IPS-20b (cell line): ENCODE data around the gene GCM1.

Experiments
- H3K27ac ChIP-seq: one replicate; pipeline ENCODE4 v1.5.1; 2013; ENCODE audit warnings: low read length
- H3K27me3 ChIP-seq: 2 replicates; pipeline ENCODE4 v1.6.1; 2013; ENCODE audit warnings: mild to moderate bottlenecking, low read length, inconsistent platforms; ENCODE audit not compliant: insufficient read depth
- H3K36me3 ChIP-seq: 2 replicates; pipeline ENCODE4 v1.6.1; 2013; ENCODE audit warnings: low read depth, mild to moderate bottlenecking, inconsistent platforms, low read length, moderate library complexity; ENCODE audit not compliant: insufficient read depth
- H3K4me1 ChIP-seq: 2 replicates; pipeline ENCODE4 v1.6.1; 2013; ENCODE audit warnings: mild to moderate bottlenecking, control low read depth, inconsistent platforms, low read length, moderate library complexity; ENCODE audit not compliant: insufficient read depth
- H3K4me3 ChIP-seq: 2 replicates; pipeline ENCODE4 v1.5.1; 2013; ENCODE audit warnings: mild to moderate bottlenecking, low read length, inconsistent platforms
- H3K9ac ChIP-seq: 2 replicates; pipeline ENCODE4 v1.6.1; 2013; ENCODE audit warnings: low read depth, mild to moderate bottlenecking, inconsistent platforms, low read length, moderate library complexity
- H3K9me3 ChIP-seq: 2 replicates; pipeline ENCODE4 v1.6.1; 2013; ENCODE audit warnings: mild to moderate bottlenecking, low read depth, low read length, inconsistent platforms; ENCODE audit not compliant: insufficient read depth

The GCM1 gene

DNA sequence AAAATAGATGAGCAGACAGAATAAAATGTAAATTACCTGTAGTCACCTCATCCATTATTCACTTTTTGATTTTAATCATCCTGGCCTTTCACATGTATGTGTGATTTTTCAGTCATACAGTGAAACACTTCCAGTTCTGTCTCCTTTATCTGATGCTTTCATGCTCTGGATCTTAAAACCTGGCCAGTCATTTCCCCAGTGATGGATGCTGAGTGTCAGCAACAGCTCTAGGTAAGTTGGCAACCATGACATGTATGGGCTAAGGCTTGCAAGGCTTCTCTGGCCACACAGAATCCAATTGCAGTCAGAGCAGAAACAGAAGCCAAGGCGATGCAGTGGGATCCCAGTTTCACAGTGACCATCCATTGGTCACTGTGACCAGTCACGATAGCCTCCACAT lies 47.6 kb downstream of the GCM1 start:
- Histone ChIP-seq H3K9ac (no peak overlapping the region), H3K36me3 (peaks cover 52% of the 10 kb centered on the region)

DNA sequence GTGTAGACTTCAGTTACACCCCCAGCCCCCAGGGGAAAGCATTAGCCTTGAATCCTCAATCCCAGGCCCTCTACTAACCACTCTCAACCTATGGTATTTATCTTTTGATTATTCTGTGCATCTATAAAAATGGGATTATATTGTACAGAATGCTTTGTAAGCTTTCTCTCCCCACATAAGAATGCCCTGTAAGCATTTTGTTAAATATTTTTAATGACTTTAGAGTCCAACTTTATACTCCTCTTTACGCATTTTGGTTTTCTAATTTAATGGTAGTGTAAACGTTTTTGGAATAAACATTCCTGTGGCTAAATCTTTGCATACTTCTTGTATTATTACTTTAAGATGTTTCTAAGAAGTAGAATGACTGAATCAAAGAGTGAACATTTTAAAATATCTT lies 48.1 kb downstream of the GCM1 start:
- H3K27ac ChIP-seq, result no peak overlapping the region
- no peak overlapping the region for H3K4me3 ChIP-seq
- H3K4me1 ChIP-seq, result no peaks in the 10 kb centered on the region
- H3K9me3 ChIP-seq, result no peaks in the 10 kb centered on the region
- no peaks in the 10 kb centered on the region for H3K27me3 ChIP-seq
- H3K9ac ChIP-seq, result no peak overlapping the region
- H3K36me3 ChIP-seq, result peaks cover 56% of the 10 kb centered on the region

More for the DNA sequence above, 47.6 kb downstream of the GCM1 start:
- no peaks in the 10 kb centered on the region for H3K27me3 ChIP-seq
- H3K4me3 ChIP-seq, result no peak overlapping the region
- H3K4me1 ChIP-seq, result no peaks in the 10 kb centered on the region
- H3K9me3 ChIP-seq, result no peaks in the 10 kb centered on the region
- H3K27ac ChIP-seq, result no peak overlapping the region

- Histone ChIP-seq H3K9me3 (no peaks in the 10 kb centered on the region), H3K36me3 (peaks cover 81% of the 10 kb centered on the region), H3K27me3 (no peaks in the 10 kb centered on the region), H3K9ac (no peak overlapping the region), H3K4me3 (no peak overlapping the region), H3K4me1 (no peaks in the 10 kb centered on the region), H3K27ac (no peak overlapping the region)
These were observed 52.9 kb downstream of the GCM1 start for GRCh38 chr6:53095716-53096115.

- no peaks in the 10 kb centered on the region for H3K9me3 ChIP-seq
- H3K9ac ChIP-seq, result no peak overlapping the region
- H3K36me3 ChIP-seq, result peaks cover 84% of the 10 kb centered on the region
- H3K27me3 ChIP-seq, result no peaks in the 10 kb centered on the region
- no peak overlapping the region for H3K27ac ChIP-seq
- H3K4me3 ChIP-seq, result no peak overlapping the region
- no peaks in the 10 kb centered on the region for H3K4me1 ChIP-seq
These were observed 53.4 kb downstream of the GCM1 start for GRCh38 chr6:53095270-53095669.

DNA sequence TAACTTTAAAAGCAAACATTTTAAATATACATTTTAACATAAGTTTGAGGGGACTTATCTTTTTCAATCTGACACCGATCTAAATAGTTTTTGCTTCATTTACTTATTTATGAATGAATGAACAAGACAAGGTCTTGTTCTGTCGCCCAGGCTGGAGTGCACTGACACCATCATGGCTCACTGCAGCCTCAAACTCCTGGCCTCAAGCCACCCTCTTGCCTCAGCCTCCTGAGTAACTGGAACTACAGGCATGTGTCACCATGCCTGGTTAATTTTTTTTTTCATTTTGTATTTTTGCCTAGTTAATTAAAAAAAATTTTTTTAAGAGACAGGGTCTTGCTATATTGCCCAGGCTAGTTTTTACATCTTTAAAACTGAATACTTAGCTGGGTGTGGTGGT lies 58.1 kb downstream of the GCM1 start:
- Histone ChIP-seq H3K9ac (no peak overlapping the region), H3K27ac (no peak overlapping the region), H3K27me3 (no peaks in the 10 kb centered on the region), H3K4me3 (no peak overlapping the region), H3K36me3 (peaks cover 88% of the 10 kb centered on the region), H3K9me3 (no peaks in the 10 kb centered on the region), H3K4me1 (no peaks in the 10 kb centered on the region)

GRCh38 chr6:53089948-53090347 lies 58.7 kb downstream of the GCM1 start:
- H3K36me3 ChIP-seq, result peaks cover 87% of the 10 kb centered on the region
- no peaks in the 10 kb centered on the region for H3K27me3 ChIP-seq
- no peaks in the 10 kb centered on the region for H3K9me3 ChIP-seq
- H3K4me3 ChIP-seq, result no peak overlapping the region
- H3K27ac ChIP-seq, result no peak overlapping the region
- no peak overlapping the region for H3K9ac ChIP-seq
- no peaks in the 10 kb centered on the region for H3K4me1 ChIP-seq

DNA sequence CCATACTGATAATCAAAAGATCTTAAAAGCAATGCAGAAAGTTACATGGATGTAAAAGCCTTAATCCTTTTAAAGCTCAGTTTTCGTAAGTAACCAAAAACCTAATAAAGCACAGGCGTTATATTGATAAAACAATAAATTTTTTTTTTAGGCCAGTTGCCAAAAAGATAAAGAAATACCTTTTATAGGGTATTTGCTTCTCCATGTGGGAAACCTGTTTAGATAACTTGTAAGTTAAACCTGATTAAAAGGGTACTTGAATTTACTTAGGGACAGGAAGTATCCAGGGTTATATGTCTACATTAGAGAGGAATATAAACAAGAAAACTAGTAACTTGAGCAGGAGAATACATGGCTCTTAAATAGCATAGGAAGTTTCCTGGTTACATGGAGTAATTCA lies 62.3 kb downstream of the GCM1 start:
- no peaks in the 10 kb centered on the region for H3K4me1 ChIP-seq
- no peak overlapping the region for H3K27ac ChIP-seq
- no peak overlapping the region for H3K4me3 ChIP-seq
- H3K9me3 ChIP-seq, result no peaks in the 10 kb centered on the region
- no peak overlapping the region for H3K9ac ChIP-seq
- H3K27me3 ChIP-seq, result no peaks in the 10 kb centered on the region
- peaks cover 88% of the 10 kb centered on the region for H3K36me3 ChIP-seq

DNA sequence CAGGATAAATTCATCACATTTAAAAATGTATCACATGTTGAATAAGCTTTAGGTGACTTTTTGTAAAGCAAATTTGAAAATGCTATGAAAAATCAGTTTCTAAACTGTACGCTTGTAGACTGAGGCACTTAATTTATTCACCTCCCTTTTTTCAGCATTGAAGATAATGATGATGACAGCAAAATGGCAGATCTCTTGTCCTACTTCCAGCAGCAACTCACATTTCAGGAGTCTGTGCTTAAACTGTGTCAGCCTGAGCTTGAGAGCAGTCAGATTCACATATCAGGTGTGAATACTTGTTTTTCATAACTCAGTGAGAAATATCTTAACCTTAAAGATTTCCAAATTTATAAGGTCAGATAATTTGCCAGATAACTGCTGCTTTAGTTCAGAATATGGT lies 67.8 kb downstream of the GCM1 start:
- Histone ChIP-seq H3K36me3 (peaks cover 90% of the 10 kb centered on the region), H3K4me1 (no peaks in the 10 kb centered on the region), H3K27me3 (no peaks in the 10 kb centered on the region), H3K9me3 (no peaks in the 10 kb centered on the region), H3K4me3 (no peak overlapping the region), H3K27ac (no peak overlapping the region), H3K9ac (no peak overlapping the region)
